HG02973 (cell line): Measurements from ENCODE around the gene GNG4.
"Not testable (repeated sequence)": the region's sequence is repeated elsewhere in the genome, so short reads cannot be mapped to it uniquely, and the experiment has no call there.

Experiments used
- ATAC-seq: cut with Tn5 transposase; IDR thresholded peaks from one replicate; pipeline ENCODE4 v1.9.1; 2021; ENCODE audit warnings: moderate library complexity; ENCODE audit not compliant: unreplicated experiment

GNG4 gene

GRCh38 chr1:235650341-235651169 is 971 bp upstream of the GNG4 start:
- no peak for ATAC-seq

GRCh38 chr1:235648954-235649367 is 623 bp downstream of the GNG4 start:
- ATAC-seq: peak; percentile 49

- ATAC-seq: no peak
Observed at GRCh38 chr1:235648407-235648907, 1.1 kb downstream of the GNG4 start.

GRCh38 chr1:235647537-235647936 is 2.0 kb downstream of the GNG4 start:
- not testable (repeated sequence) for ATAC-seq

- ATAC-seq: no peak
Observed at GRCh38 chr1:235646463-235646862, 3.1 kb downstream of the GNG4 start.

- ATAC-seq: no peak
Observed at GRCh38 chr1:235644693-235645305, 4.8 kb downstream of the GNG4 start.

- ATAC-seq: no peak
Observed at GRCh38 chr1:235643837-235644692, 5.5 kb downstream of the GNG4 start.

- no peak for ATAC-seq
Observed at GRCh38 chr1:235642943-235643371, 6.6 kb downstream of the GNG4 start.

- peak; percentile 81 for ATAC-seq
Observed at GRCh38 chr1:235642011-235642942, 7.3 kb downstream of the GNG4 start.

- no peak for ATAC-seq
Observed at GRCh38 chr1:235640580-235640979, 9.0 kb downstream of the GNG4 start.

GRCh38 chr1:235639226-235640205 is 10.1 kb downstream of the GNG4 start:
- ATAC-seq: no peak

- not testable (repeated sequence) for ATAC-seq
Observed at GRCh38 chr1:235638612-235639011, 11.0 kb downstream of the GNG4 start.

GRCh38 chr1:235637756-235638534 is 11.6 kb downstream of the GNG4 start:
- ATAC-seq: no peak

GRCh38 chr1:235635938-235636662 is 13.5 kb downstream of the GNG4 start:
- no peak for ATAC-seq

GRCh38 chr1:235632506-235633401 is 16.8 kb downstream of the GNG4 start:
- ATAC-seq: peak; percentile 88

- no peak for ATAC-seq
Observed at GRCh38 chr1:235631816-235632215, 17.8 kb downstream of the GNG4 start.
